ENCODE results near the gene FKBP4. TPM values are rescaled to one million over a fixed set of nuclear protein-coding genes. Genes with fewer than 3 reads are reported as not detected.

The FKBP4 gene
- total and polyA plus RNA-seq, 2 experiments from 2014 or later: 126 to 223 TPM

- TF ChIP-seq ETS1 (IDR thresholded peaks at IDR 0.05) (no peak), STAT1 (IDR thresholded peaks at IDR 0.05; ENCODE audit: unreplicated experiment) (no peak), ZNF331 (CRISPR knock-in tag; IDR thresholded peaks at IDR 0.05; ENCODE audit: low read depth) (no peak), JUNB (IDR thresholded peaks at IDR 0.05; ENCODE audit: unreplicated experiment) (no peak)
Measured at GRCh38 chr12:2851931-2852330, 57.2 kb downstream of the FKBP4 start (continued).

GRCh38 chr12:2853626-2854025 lies 58.9 kb downstream of the FKBP4 start:
- no peak overlapping the region for H3K4me3 ChIP-seq
- H3F3A ChIP-seq (replicated peaks; ENCODE audit: low read depth): 0 out of 2 replicates have a peak, but pooled peaks cover 5% of the 10 kb centered on the region
- H3K9me3 Mint-ChIP-seq: no peaks in the 10 kb centered on the region
- no peak overlapping the region for H3K27ac Mint-ChIP-seq
- no peaks in the 10 kb centered on the region for H3K9me2 ChIP-seq (ENCODE audit: insufficient read depth)
- TF ChIP-seq EZH2 (IDR thresholded peaks at IDR 0.05; ENCODE audit: low read depth, unreplicated experiment) (no peak), CTCF (conservative IDR thresholded peaks at IDR 0.05; ENCODE audit: low read depth in 2 of 2) (peak; percentile 89 to 91)
- peaks cover 20% of the 10 kb centered on the region for H3K27me3 Mint-ChIP-seq (ENCODE audit: insufficient read depth, low read depth, poor library complexity)
- peaks cover 9% of the 10 kb centered on the region; the same call in 1 of the 2 replicates for H4K20me1 ChIP-seq (replicated peaks; ENCODE audit: insufficient read depth)
- peaks cover 18% of the 10 kb centered on the region for H3K4me1 Mint-ChIP-seq
- ATAC-seq (peak; percentile 96), DNase-seq (ENCODE audit: low spot score) (peak; percentile 95)
- H3K79me2 ChIP-seq (replicated peaks; ENCODE audit: insufficient read depth): no peaks in the 10 kb centered on the region
- no peak overlapping the region for H3K4me2 ChIP-seq
- 0 out of 2 replicates have a peak, but pooled peaks cover 5% of the 10 kb centered on the region for H3K36me3 ChIP-seq (ENCODE audit: insufficient read depth)
- peaks cover 8% of the 10 kb centered on the region; the same call in 1 of the 2 replicates for H3K4me1 ChIP-seq (ENCODE audit: insufficient read depth)
- H3K27ac ChIP-seq (ENCODE audit: low read depth): peak overlapping the region; percentile 0; the same call in 1 of the 2 replicates
- no peak overlapping the region for H2AFZ ChIP-seq
- H3K4me3 Mint-ChIP-seq: no peak overlapping the region
- H3K27me3 ChIP-seq (ENCODE audit: insufficient read depth): no peaks in the 10 kb centered on the region
- peaks cover 8% of the 10 kb centered on the region for H3K36me3 Mint-ChIP-seq (ENCODE audit: low read depth)

Other genes with a start within 250 kb of the FKBP4 start
- gene ITFG2, start 17.7 kb downstream of the FKBP4 start, total RNA-seq (2014; rRNA removed; shearing (Covaris generic)): 17.3 and 19.8 TPM in 2 replicates
- 32.6 and 41.2 TPM in 2 replicates for gene ITFG2, start 17.7 kb downstream of the FKBP4 start, polyA plus RNA-seq (2016; fragmentation: Nextera tagmentation; extraction: Ambion mirVana)
- gene NRIP2, start 40.1 kb downstream of the FKBP4 start, total RNA-seq (2014; rRNA removed; shearing (Covaris generic)): not detected in 2 replicates
- gene NRIP2, start 40.1 kb downstream of the FKBP4 start, polyA plus RNA-seq (2016; fragmentation: Nextera tagmentation; extraction: Ambion mirVana): 0.40 and 0.66 TPM in 2 replicates
- not detected in 2 replicates for gene TEX52, start 62.1 kb downstream of the FKBP4 start, total RNA-seq (2014; rRNA removed; shearing (Covaris generic))
- gene TEX52, start 62.1 kb downstream of the FKBP4 start, polyA plus RNA-seq (2016; fragmentation: Nextera tagmentation; extraction: Ambion mirVana): not detected in 2 replicates
- gene FOXM1, start 82.2 kb downstream of the FKBP4 start, total RNA-seq (2014; rRNA removed; shearing (Covaris generic)): 73.4 and 98.1 TPM in 2 replicates
- 24.1 and 31.0 TPM in 2 replicates for gene FOXM1, start 82.2 kb downstream of the FKBP4 start, polyA plus RNA-seq (2016; fragmentation: Nextera tagmentation; extraction: Ambion mirVana)
- 56.4 and 80.4 TPM in 2 replicates for gene RHNO1, start 82.3 kb downstream of the FKBP4 start, total RNA-seq (2014; rRNA removed; shearing (Covaris generic))
- 63.8 and 71.1 TPM in 2 replicates for gene RHNO1, start 82.3 kb downstream of the FKBP4 start, polyA plus RNA-seq (2016; fragmentation: Nextera tagmentation; extraction: Ambion mirVana)
- gene TULP3, start 95.9 kb downstream of the FKBP4 start, total RNA-seq (2014; rRNA removed; shearing (Covaris generic)): 17.5 and 18.8 TPM in 2 replicates
- gene TULP3, start 95.9 kb downstream of the FKBP4 start, polyA plus RNA-seq (2016; fragmentation: Nextera tagmentation; extraction: Ambion mirVana): 11.6 and 15.1 TPM in 2 replicates
- gene TEAD4, start 164.4 kb downstream of the FKBP4 start, total RNA-seq (2014; rRNA removed; shearing (Covaris generic)): 137 and 145 TPM in 2 replicates
- gene TEAD4, start 164.4 kb downstream of the FKBP4 start, polyA plus RNA-seq (2016; fragmentation: Nextera tagmentation; extraction: Ambion mirVana): 56.0 and 68.1 TPM in 2 replicates

Measured in GM23338 (cell line).